Neural cell (in vitro differentiated cells): ENCODE data around the gene PCBD2. TPM values are rescaled to one million over a fixed set of nuclear protein-coding genes. Genes with fewer than 3 reads are reported as not detected.
A peak's percentile ranks its signal among the peaks of the same experiment; 100 is the strongest.
"Not testable (repeated sequence)": the region's sequence is repeated elsewhere in the genome, so short reads cannot be mapped to it uniquely, and the experiment has no call there.

Experiments
- H2AFZ ChIP-seq: fragments of 200-600, 300-800 bp; sonication (generic), shearing (Covaris generic); 2 replicates; pipeline ENCODE4 v1.6.0; 2014; ENCODE audit warnings: low read depth, mild to moderate bottlenecking, antibody characterized with exemption, low read length, moderate library complexity
- H3F3A ChIP-seq: fragments of 200-600 bp; shearing (Covaris generic); 2 replicates; pipeline ENCODE4 v1.6.1; 2016; ENCODE audit warnings: mild to moderate bottlenecking, moderate library complexity, mixed read lengths, antibody characterized with exemption, low read length; ENCODE audit not compliant: insufficient read depth, poor library complexity, severe bottlenecking
- H3K27ac ChIP-seq: fragments of 200-600, 300-800 bp; sonication (generic), shearing (Covaris generic); 2 replicates; pipeline ENCODE4 v1.5.1; 2014; ENCODE audit warnings: mild to moderate bottlenecking, low read length, moderate library complexity
- H3K27me3 ChIP-seq: fragments of 300-800, 200-600 bp; sonication (generic), shearing (Covaris generic); 2 replicates; pipeline ENCODE4 v1.6.0; 2014; ENCODE audit warnings: mild to moderate bottlenecking, low read depth, low read length, moderate library complexity; ENCODE audit not compliant: insufficient read depth
- H3K36me3 ChIP-seq: fragments of 300-800, 200-600 bp; sonication (generic), shearing (Covaris generic); 2 replicates; pipeline ENCODE4 v1.5.1; 2014; ENCODE audit warnings: mild to moderate bottlenecking, antibody characterized with exemption, low read length, moderate library complexity; ENCODE audit not compliant: insufficient read depth
- H3K4me2 ChIP-seq: fragments of 300-800, 200-600 bp; sonication (generic), shearing (Covaris generic); 2 replicates; pipeline ENCODE4 v1.6.0; 2014; ENCODE audit warnings: mild to moderate bottlenecking, low read length
- H3K4me3 ChIP-seq: fragments of 300-800, 200-600 bp; sonication (generic), shearing (Covaris generic); 2 replicates; pipeline ENCODE4 v1.5.1; 2014; ENCODE audit warnings: mild to moderate bottlenecking, low read length, moderate library complexity
- H3K79me2 ChIP-seq: fragments of 200-600 bp; shearing (Covaris generic); replicated peaks from 2 replicates; pipeline ENCODE4 v1.6.0; 2014; ENCODE audit warnings: mild to moderate bottlenecking, low read length, moderate library complexity; ENCODE audit not compliant: insufficient read depth
- H3K9ac ChIP-seq: fragments of 300-800, 200-600 bp; sonication (generic), shearing (Covaris generic); 2 replicates; pipeline ENCODE4 v1.6.1; 2016; ENCODE audit warnings: mild to moderate bottlenecking, low read length, mixed read lengths
- H3K9me2 ChIP-seq: fragments of 200-600 bp; shearing (Covaris generic); 2 replicates; pipeline ENCODE4 v1.6.1; 2016; ENCODE audit warnings: mild to moderate bottlenecking, low read length, mixed read lengths; ENCODE audit not compliant: insufficient read depth
- H3K9me3 ChIP-seq: fragments of 200-600, 300-800 bp; sonication (generic), shearing (Covaris generic); 2 replicates; pipeline ENCODE4 v1.6.1; 2016; ENCODE audit warnings: mild to moderate bottlenecking, mixed run types, low read length, moderate library complexity, mixed read lengths
- H4K20me1 ChIP-seq: fragments of 200-600 bp; shearing (Covaris generic); 2 replicates; pipeline ENCODE4 v1.6.1; 2016; ENCODE audit warnings: mild to moderate bottlenecking, mixed run types; ENCODE audit not compliant: insufficient read depth
- CTCF ChIP-seq: fragments of 450-650 bp; IDR thresholded peaks from 2 replicates; pipeline ENCODE4 v1.5.1; 2014; ENCODE audit warnings: antibody characterized with exemption, mild to moderate bottlenecking, moderate library complexity; ENCODE audit not compliant: poor library complexity, severe bottlenecking
- EP300 ChIP-seq: fragments of 450-650 bp; conservative IDR thresholded peaks from 2 replicates; pipeline ENCODE4 v1.6.1; 2014; ENCODE audit warnings: antibody characterized with exemption, mild to moderate bottlenecking, moderate library complexity; ENCODE audit not compliant: poor library complexity, severe bottlenecking
- EZH2 ChIP-seq: fragments of 200-600, 300-800 bp; shearing (Covaris generic), sonication (generic); IDR thresholded peaks from 2 replicates; pipeline ENCODE4 v1.6.1; 2014; ENCODE audit warnings: antibody characterized with exemption, low read length, borderline replicate concordance, mild to moderate bottlenecking; ENCODE audit not compliant: insufficient read depth, poor library complexity, severe bottlenecking
- MXI1 ChIP-seq: fragments of 450-650 bp; conservative IDR thresholded peaks from 2 replicates; pipeline ENCODE4 v1.6.1; 2014; ENCODE audit warnings: antibody characterized with exemption, mild to moderate bottlenecking; ENCODE audit not compliant: poor library complexity, severe bottlenecking
- POLR2AphosphoS5 ChIP-seq: IDR thresholded peaks from 2 replicates; pipeline ENCODE4 v1.6.1; 2012
- RAD21 ChIP-seq: fragments of 450-650 bp; conservative IDR thresholded peaks from 2 replicates; pipeline ENCODE4 v1.6.1; 2014; ENCODE audit warnings: antibody characterized with exemption, mild to moderate bottlenecking, moderate library complexity
- REST ChIP-seq: IDR thresholded peaks from 2 replicates; pipeline ENCODE4 v1.6.1; 2012; ENCODE audit warnings: borderline replicate concordance
- SMC3 ChIP-seq: fragments of 450-650 bp; conservative IDR thresholded peaks from 2 replicates; pipeline ENCODE4 v1.6.1; 2014; ENCODE audit warnings: antibody characterized with exemption, mild to moderate bottlenecking, moderate library complexity; ENCODE audit not compliant: poor library complexity
- TAF1 ChIP-seq: IDR thresholded peaks from 2 replicates; pipeline ENCODE4 v1.6.1; 2012; ENCODE audit warnings: low read depth
- polyA plus RNA-seq: library from polyadenylated mRNA; depleted of rRNA; stranded (reverse); fragments of >200 nt; gene quantifications from 2 replicates; pipeline ENCODE4 v1.2.3, GENCODE V29; 2014

PCBD2 gene
- polyA plus RNA-seq, 1 donor from 2014 or later = 6.0 TPM

- peaks cover 4% of the 10 kb centered on the region for H3F3A ChIP-seq
- H4K20me1 ChIP-seq = no peaks in the 10 kb centered on the region
- no peak overlapping the region for H2AFZ ChIP-seq
- H3K9me3 ChIP-seq = no peaks in the 10 kb centered on the region
- H3K9me2 ChIP-seq = no peaks in the 10 kb centered on the region
- peak overlapping the region; percentile 63 for H3K4me2 ChIP-seq
- H3K79me2 ChIP-seq = no peaks in the 10 kb centered on the region
- no peaks in the 10 kb centered on the region for H3K36me3 ChIP-seq
- peak overlapping the region; percentile 3 for H3K27ac ChIP-seq
- TF ChIP-seq TAF1 = no peak
- no peak for TF ChIP-seq EP300
- TF ChIP-seq MXI1 = peak; percentile 16
- TF ChIP-seq SMC3 = peak; percentile 80
- TF ChIP-seq CTCF = peak; percentile 88
- TF ChIP-seq REST = no peak
- no peak for TF ChIP-seq POLR2AphosphoS5
- no peak for TF ChIP-seq EZH2
- TF ChIP-seq RAD21 = peak; percentile 80
- H3K4me3 ChIP-seq = peak overlapping the region; percentile 91
- no peaks in the 10 kb centered on the region for H3K27me3 ChIP-seq
- H3K9ac ChIP-seq = peak overlapping the region; percentile 67
Observed at GRCh38 chr5:134905246-134905996, 490 bp downstream of the PCBD2 start.

- H3K9me3 ChIP-seq = no peaks in the 10 kb centered on the region
- H3K27me3 ChIP-seq = no peaks in the 10 kb centered on the region
- H2AFZ ChIP-seq = no peak overlapping the region
- H3K79me2 ChIP-seq = no peaks in the 10 kb centered on the region
- peaks cover 4% of the 10 kb centered on the region for H3F3A ChIP-seq
- H3K4me3 ChIP-seq = no peak overlapping the region
- no peaks in the 10 kb centered on the region for H4K20me1 ChIP-seq
- H3K27ac ChIP-seq = no peak overlapping the region
- no peak for TF ChIP-seq MXI1
- TF ChIP-seq CTCF = no peak
- TF ChIP-seq POLR2AphosphoS5 = no peak
- no peak overlapping the region for H3K4me2 ChIP-seq
- no peaks in the 10 kb centered on the region for H3K9me2 ChIP-seq
- H3K9ac ChIP-seq = no peak overlapping the region
- H3K36me3 ChIP-seq = no peaks in the 10 kb centered on the region
Observed at GRCh38 chr5:134906811-134907210, 1.9 kb downstream of the PCBD2 start.

- H4K20me1 ChIP-seq, H3K9me2 ChIP-seq, H3K36me3 ChIP-seq, H3K9ac ChIP-seq, H3K27ac ChIP-seq, H3K9me3 ChIP-seq, H3K27me3 ChIP-seq, H3K79me2 ChIP-seq, H2AFZ ChIP-seq, H3K4me3 ChIP-seq, H3K4me2 ChIP-seq, H3F3A ChIP-seq: not testable (repeated sequence)
Observed at GRCh38 chr5:134910752-134911151, 5.8 kb downstream of the PCBD2 start.
